ENCODE measurements around the gene HS2ST1.
"Not testable (repeated sequence)": the region's sequence is repeated elsewhere in the genome, so short reads cannot be mapped to it uniquely, and the experiment has no call there.

Gene HS2ST1

GRCh38 chr1:86975993-86976550 is 61.6 kb downstream of the HS2ST1 start:
- no peak for DNase-seq

- no peak for DNase-seq
Measured at GRCh38 chr1:86976664-86977063, 62.2 kb downstream of the HS2ST1 start.

GRCh38 chr1:86981482-86982213 is 67.2 kb downstream of the HS2ST1 start:
- DNase-seq = no peak

- DNase-seq = not testable (repeated sequence)
Measured at GRCh38 chr1:86983677-86984076, 69.2 kb downstream of the HS2ST1 start.

GRCh38 chr1:86987446-86987845 is 73.0 kb downstream of the HS2ST1 start:
- DNase-seq = no peak

- no peak for DNase-seq
Measured at GRCh38 chr1:86988835-86989234, 74.4 kb downstream of the HS2ST1 start.

- DNase-seq = not testable (repeated sequence)
Measured at GRCh38 chr1:86989690-86990089, 75.3 kb downstream of the HS2ST1 start.

- DNase-seq = no peak
Measured at GRCh38 chr1:86990826-86991225, 76.4 kb downstream of the HS2ST1 start.

GRCh38 chr1:86991549-86992186 is 77.2 kb downstream of the HS2ST1 start:
- no peak for DNase-seq

- DNase-seq = no peak
Measured at GRCh38 chr1:86992861-86993260, 78.4 kb downstream of the HS2ST1 start.

GRCh38 chr1:86993269-86993985 is 79.0 kb downstream of the HS2ST1 start:
- no peak for DNase-seq

- DNase-seq = no peak
Measured at GRCh38 chr1:86994061-86994460, 79.6 kb downstream of the HS2ST1 start.

- no peak for DNase-seq
Measured at GRCh38 chr1:86997538-86997937, 83.1 kb downstream of the HS2ST1 start.

GRCh38 chr1:86998280-86998679 is 83.8 kb downstream of the HS2ST1 start:
- DNase-seq = no peak

GRCh38 chr1:86998727-86999126 is 84.3 kb downstream of the HS2ST1 start:
- DNase-seq = no peak

- DNase-seq = no peak
Measured at GRCh38 chr1:87000460-87000859, 86.0 kb downstream of the HS2ST1 start.

GRCh38 chr1:87004857-87005256 is 90.4 kb downstream of the HS2ST1 start:
- DNase-seq = no peak

GRCh38 chr1:87007323-87007722 is 92.9 kb downstream of the HS2ST1 start:
- no peak for DNase-seq

GRCh38 chr1:87013385-87013784 is 99.0 kb downstream of the HS2ST1 start:
- DNase-seq = not testable (repeated sequence)

- no peak for DNase-seq
Measured at GRCh38 chr1:87017998-87018672, 103.7 kb downstream of the HS2ST1 start.

- no peak for DNase-seq
Measured at GRCh38 chr1:87023326-87023725, 108.9 kb downstream of the HS2ST1 start.

GRCh38 chr1:87024936-87025540 is 110.6 kb downstream of the HS2ST1 start:
- peak; percentile 9 to 41 for DNase-seq

GRCh38 chr1:87027561-87027960 is 113.1 kb downstream of the HS2ST1 start:
- DNase-seq = not testable (repeated sequence)

Measured in SHP77 (cell line).